Measurements from ENCODE around the gene MACROD2.

GRCh38 chr20:14207591-14207990, 212.3 kb downstream of the MACROD2 start:
- TF ChIP-seq POLR2A (IDR thresholded peaks at IDR 0.05; ENCODE audit: low read length) (no peak), EP300 (IDR thresholded peaks at IDR 0.05) (no peak), PHF8 (IDR thresholded peaks at IDR 0.05; ENCODE audit: borderline replicate concordance, low read depth) (no peak)

Measured in A549 (cell line).